HCT116 (cell line): ENCODE results near the gene DDN. TPM values are rescaled to one million over a fixed set of nuclear protein-coding genes. Genes with fewer than 3 reads are reported as not detected.
A peak's percentile ranks its signal among the peaks of the same experiment; 100 is the strongest.

Experiments used
- ATAC-seq: fragments of 200-7000 bp; cut with Tn5 transposase; 2 replicates; pipeline ENCODE4 v1.9.1; 2020; ENCODE audit warnings: mild to moderate bottlenecking, moderate library complexity
- BruUV-seq: library from RNA; stranded (reverse); fragments of 400-500 nt; replicated peaks from 2 replicates; lab custom pipeline; 2021; lab: Mats Ljungman, UMichigan
- CTCF ChIA-PET: fragments of 300-600 bp; sonication (Branson Sonifier 250); formaldehyde crosslinking; loops from one replicate; lab custom pipeline; 2021; ENCODE audit warnings: antibody characterized with exemption; lab: Charles Lee
- POLR2A ChIA-PET: fragments of 300-600, 350-600 bp; sonication (Branson Sonifier 250); formaldehyde crosslinking; loops from one replicate; lab custom pipeline; 2021; ENCODE audit warnings: antibody characterized with exemption; lab: Charles Lee
- RAD21 ChIA-PET, 2 experiments: fragments of 300-600 bp; sonication (Branson Sonifier 250); formaldehyde crosslinking; loops; one replicate each; lab custom pipeline; 2023; ENCODE audit warnings: low total read pairs in 2 of 2; ENCODE audit not compliant: uncharacterized antibody in 2 of 2, unreplicated experiment in 2 of 2, low non-redundant PET in 1 of 2; lab: Charles Lee
- DNase-seq: peaks from one replicate; pipeline ENCODE4 v3.0.0-alpha.2; 2010; ENCODE audit warnings: low read depth, low spot score
- H2AFZ ChIP-seq: fragments of 200-600 bp; shearing (Covaris generic), sonication (generic); 2 replicates; pipeline ENCODE4 v1.6.1; 2017; ENCODE audit warnings: low read depth, mixed run types, mixed read lengths, antibody characterized with exemption, low read length; ENCODE audit not compliant: poor library complexity, severe bottlenecking
- H3K27ac ChIP-seq: 2 replicates; pipeline ENCODE4 v1.5.1; 2012; ENCODE audit warnings: low read depth, low read length
- H3K27me3 ChIP-seq: fragments of 200-600 bp; sonication (generic); 2 replicates; pipeline ENCODE4 v1.6.1; 2016; ENCODE audit warnings: mixed run types, low read length, mixed read lengths; ENCODE audit not compliant: insufficient read depth
- H3K36me3 ChIP-seq, 2 experiments: fragments of 200-500 bp in 1 of 2; fragments of 200-600 bp in 1 of 2; sonication (Bioruptor generic) in 1 of 2; sonication (generic) in 1 of 2; 2 replicates each; pipeline versions ENCODE4 v1.5.1 to v1.6.1; 2014 to 2016; ENCODE audit warnings: low read length in 2 of 2, inconsistent platforms in 1 of 2, mixed read lengths in 1 of 2, mixed run types in 1 of 2; ENCODE audit not compliant: insufficient read depth in 2 of 2, control insufficient read depth in 1 of 2
- H3K4me1 ChIP-seq, 2 experiments: fragments of 200-600 bp in 1 of 2; sonication (generic) in 1 of 2; 2 replicates each; pipeline versions ENCODE4 v1.5.1 to v1.6.1; 2012 to 2017; ENCODE audit warnings: low read length in 2 of 2, inconsistent platforms in 1 of 2, mild to moderate bottlenecking in 1 of 2, mixed read lengths in 1 of 2, mixed run types in 1 of 2, moderate library complexity in 1 of 2; ENCODE audit not compliant: insufficient read depth in 2 of 2, control insufficient read depth in 1 of 2
- H3K4me2 ChIP-seq: fragments of 200-600 bp; sonication (generic); 2 replicates; pipeline ENCODE4 v1.6.1; 2017; ENCODE audit warnings: mixed run types, low read length, mixed read lengths
- H3K4me3 ChIP-seq, 2 experiments: fragments of 200-600 bp in 1 of 2; sonication (generic) in 1 of 2; replicated peaks in 1 of 2; 2 replicates each; pipeline ENCODE4 v1.5.1; 2011 to 2016; ENCODE audit warnings: low read length in 2 of 2, control low read depth in 1 of 2, low read depth in 1 of 2, mild to moderate bottlenecking in 1 of 2, mixed read lengths in 1 of 2, mixed run types in 1 of 2
- H3K79me2 ChIP-seq: fragments of 200-600 bp; sonication (generic); 2 replicates; pipeline ENCODE4 v1.6.1; 2017; ENCODE audit warnings: mild to moderate bottlenecking, mixed run types, low read length, moderate library complexity, mixed read lengths; ENCODE audit not compliant: insufficient read depth
- H3K9ac ChIP-seq: fragments of 200-600 bp; sonication (generic); 2 replicates; pipeline ENCODE4 v1.6.1; 2016; ENCODE audit warnings: low read length, mixed read lengths
- H3K9me2 ChIP-seq: fragments of 200-600 bp; sonication (generic), shearing (Covaris generic); 2 replicates; pipeline ENCODE4 v1.6.1; 2017; ENCODE audit warnings: mixed run types, mild to moderate bottlenecking, moderate library complexity; ENCODE audit not compliant: insufficient read depth
- H3K9me3 ChIP-seq, 2 experiments: fragments of 200-500 bp in 1 of 2; fragments of 200-600 bp in 1 of 2; sonication (Bioruptor generic) in 1 of 2; sonication (generic) in 1 of 2; 2 replicates each; pipeline ENCODE4 v1.6.1; 2014 to 2017; ENCODE audit warnings: low read length in 2 of 2, mixed read lengths in 2 of 2, inconsistent platforms in 1 of 2, low read depth in 1 of 2, mild to moderate bottlenecking in 1 of 2, mixed run types in 1 of 2, moderate library complexity in 1 of 2; ENCODE audit not compliant: control insufficient read depth in 1 of 2, insufficient read depth in 1 of 2
- H4K20me1 ChIP-seq: fragments of 200-600 bp; sonication (generic), shearing (Covaris generic); 2 replicates; pipeline ENCODE4 v1.6.1; 2017; ENCODE audit warnings: mixed run types, mild to moderate bottlenecking, moderate library complexity; ENCODE audit not compliant: insufficient read depth
- ATF3 ChIP-seq: IDR thresholded peaks from 2 replicates; pipeline ENCODE4 v1.6.1; 2012
- CBX3 ChIP-seq: IDR thresholded peaks from 2 replicates; pipeline ENCODE4 v1.6.1; 2012; ENCODE audit warnings: low read depth
- CEBPB ChIP-seq: IDR thresholded peaks from 2 replicates; pipeline ENCODE4 v1.6.1; 2012; ENCODE audit warnings: low read depth
- ELF1 ChIP-seq: IDR thresholded peaks from 2 replicates; pipeline ENCODE4 v1.6.1; 2012; ENCODE audit warnings: low read depth, borderline replicate concordance
- EZH2 ChIP-seq: fragments of 200-600 bp; sonication (generic); IDR thresholded peaks from 2 replicates; pipeline ENCODE4 v1.6.1; 2017; ENCODE audit warnings: antibody characterized with exemption, mixed run types
- EZH2phosphoT487 ChIP-seq: fragments of 200-600 bp; IDR thresholded peaks from 2 replicates; pipeline ENCODE4 v1.6.1; 2018; ENCODE audit warnings: antibody characterized with exemption, borderline replicate concordance
- FOSL1 ChIP-seq: IDR thresholded peaks from 2 replicates; pipeline ENCODE4 v1.6.1; 2012; ENCODE audit warnings: low read depth
- JUND ChIP-seq: IDR thresholded peaks from 2 replicates; pipeline ENCODE4 v1.6.1; 2012
- MAX ChIP-seq: IDR thresholded peaks from 2 replicates; pipeline ENCODE4 v1.6.1; 2012
- POLR2A ChIP-seq: IDR thresholded peaks from 2 replicates; pipeline ENCODE4 v1.7.0; 2011; ENCODE audit warnings: borderline replicate concordance; ENCODE audit not compliant: insufficient read depth, insufficient read length; ENCODE audit errors: extremely low read depth
- POLR2AphosphoS5 ChIP-seq: IDR thresholded peaks from 2 replicates; pipeline ENCODE4 v1.6.1; 2011; ENCODE audit warnings: mild to moderate bottlenecking, low read depth, low read length, moderate library complexity
- RAD21 ChIP-seq: IDR thresholded peaks from 2 replicates; pipeline ENCODE4 v1.6.1; 2012; ENCODE audit warnings: low read depth, mild to moderate bottlenecking
- SIN3A ChIP-seq: IDR thresholded peaks from 2 replicates; pipeline ENCODE4 v1.6.1; 2012; ENCODE audit warnings: low read depth
- SRF ChIP-seq: IDR thresholded peaks from 2 replicates; pipeline ENCODE4 v1.6.1; 2012; ENCODE audit warnings: low read depth
- TCF7L2 ChIP-seq: IDR thresholded peaks from 2 replicates; pipeline ENCODE4 v1.7.0; 2011; ENCODE audit warnings: borderline replicate concordance, inconsistent platforms; ENCODE audit not compliant: insufficient read depth, insufficient read length; ENCODE audit errors: extremely low read depth
- ZFX ChIP-seq: fragments of 450-650 bp; IDR thresholded peaks from 2 replicates; pipeline ENCODE4 v1.6.1; 2017
- ZNF274 ChIP-seq: fragments of 200-500 bp; sonication (Bioruptor generic); IDR thresholded peaks from 2 replicates; pipeline ENCODE4 v1.6.1; 2014; ENCODE audit warnings: mild to moderate bottlenecking, low read depth, low read length, inconsistent platforms
- intact Hi-C: fragments of 100-400 bp; cut with micrococcal nuclease; formaldehyde crosslinking; loops from 2 replicates; pipeline ENCODE4 v1.10.0; 2022
- total RNA-seq: library from RNA; stranded (reverse); gene quantifications from one replicate; pipeline ENCODE4 v1.2.1, GENCODE V29; 2021; ENCODE audit not compliant: unreplicated experiment
- TF ChIP-seq, protein P1 (sequence below): IDR thresholded peaks from 2 replicates; pipeline ENCODE4 v1.6.1; 2011; ENCODE audit warnings: mild to moderate bottlenecking, low read length, moderate library complexity; ENCODE audit not compliant: insufficient replicate concordance; ENCODE audit errors: extremely low read depth
- TF ChIP-seq, protein P2 (sequence below): IDR thresholded peaks from 2 replicates; pipeline ENCODE4 v1.6.1; 2012; ENCODE audit warnings: low read depth
- TF ChIP-seq, protein P3 (sequence below), 3 experiments: fragments of 200-600 bp in 1 of 3; sonication (generic) in 1 of 3; IDR thresholded peaks in 2 of 3; conservative IDR thresholded peaks in 1 of 3; 2 replicates each; pipeline ENCODE4 v1.5.1; 2012 to 2017; ENCODE audit warnings: low read depth in 2 of 3, low read length in 2 of 3, antibody characterized with exemption in 1 of 3, borderline replicate concordance in 1 of 3, control low read depth in 1 of 3, mild to moderate bottlenecking in 1 of 3, mixed read lengths in 1 of 3, mixed run types in 1 of 3, moderate library complexity in 1 of 3; ENCODE audit not compliant: insufficient read depth in 1 of 3

The DDN gene
- total RNA-seq, 1 experiment from 2014 or later: 8.1 TPM

DNA sequence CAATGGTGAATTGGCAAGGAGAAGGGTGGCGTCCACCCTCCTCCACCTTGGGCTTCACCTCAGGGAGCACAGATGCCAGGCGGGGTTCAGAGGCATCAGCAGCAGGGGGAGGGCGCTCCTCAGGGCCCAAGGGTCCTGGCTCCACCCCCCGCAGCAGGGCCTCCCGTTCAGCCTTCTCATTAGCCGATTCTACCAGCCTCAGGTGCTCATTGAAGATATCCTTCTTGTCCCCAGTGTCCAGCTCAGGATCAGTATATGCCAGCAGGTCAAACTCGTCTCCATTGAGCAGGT is 38.7 kb upstream of the DDN start:
- Histone ChIP-seq H4K20me1 (no peaks in the 10 kb centered on the region), H3K4me2 (no peak overlapping the region), H3K27ac (no peak overlapping the region), H3K9ac (no peak overlapping the region), H3K36me3 (peaks cover 52 to 78% of the 10 kb centered on the region in 2 experiments), H3K27me3 (no peaks in the 10 kb centered on the region), H3K4me3 (no peak overlapping the region), H2AFZ (no peak overlapping the region), H3K9me2 (no peaks in the 10 kb centered on the region), H3K79me2 (no peaks in the 10 kb centered on the region), H3K9me3 (no peaks in the 10 kb centered on the region), H3K4me1 (no peaks in the 10 kb centered on the region)
- ChIA-PET POLR2A (no interaction called here), CTCF (no interaction called here), RAD21 (no interaction called here)
- no peak for ATAC-seq
- intact Hi-C loops: no loop called here
- BruUV-seq: TSS peak; percentile 15
- DNase-seq: no peak
- TF ChIP-seq SRF (no peak), SIN3A (no peak), POLR2A (no peak), EZH2 (no peak), MAX (no peak), EZH2phosphoT487 (no peak), RAD21 (no peak), POLR2AphosphoS5 (no peak), CBX3 (no peak), ELF1 (no peak), FOSL1 (no peak), ATF3 (no peak), CEBPB (no peak), ZNF274 (no peak), ZFX (no peak), TCF7L2 (no peak), JUND (no peak)
- TF ChIP-seq, protein P1, sequence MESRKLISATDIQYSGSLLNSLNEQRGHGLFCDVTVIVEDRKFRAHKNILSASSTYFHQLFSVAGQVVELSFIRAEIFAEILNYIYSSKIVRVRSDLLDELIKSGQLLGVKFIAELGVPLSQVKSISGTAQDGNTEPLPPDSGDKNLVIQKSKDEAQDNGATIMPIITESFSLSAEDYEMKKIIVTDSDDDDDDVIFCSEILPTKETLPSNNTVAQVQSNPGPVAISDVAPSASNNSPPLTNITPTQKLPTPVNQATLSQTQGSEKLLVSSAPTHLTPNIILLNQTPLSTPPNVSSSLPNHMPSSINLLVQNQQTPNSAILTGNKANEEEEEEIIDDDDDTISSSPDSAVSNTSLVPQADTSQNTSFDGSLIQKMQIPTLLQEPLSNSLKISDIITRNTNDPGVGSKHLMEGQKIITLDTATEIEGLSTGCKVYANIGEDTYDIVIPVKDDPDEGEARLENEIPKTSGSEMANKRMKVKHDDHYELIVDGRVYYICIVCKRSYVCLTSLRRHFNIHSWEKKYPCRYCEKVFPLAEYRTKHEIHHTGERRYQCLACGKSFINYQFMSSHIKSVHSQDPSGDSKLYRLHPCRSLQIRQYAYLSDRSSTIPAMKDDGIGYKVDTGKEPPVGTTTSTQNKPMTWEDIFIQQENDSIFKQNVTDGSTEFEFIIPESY: no peak
- TF ChIP-seq, protein P2, sequence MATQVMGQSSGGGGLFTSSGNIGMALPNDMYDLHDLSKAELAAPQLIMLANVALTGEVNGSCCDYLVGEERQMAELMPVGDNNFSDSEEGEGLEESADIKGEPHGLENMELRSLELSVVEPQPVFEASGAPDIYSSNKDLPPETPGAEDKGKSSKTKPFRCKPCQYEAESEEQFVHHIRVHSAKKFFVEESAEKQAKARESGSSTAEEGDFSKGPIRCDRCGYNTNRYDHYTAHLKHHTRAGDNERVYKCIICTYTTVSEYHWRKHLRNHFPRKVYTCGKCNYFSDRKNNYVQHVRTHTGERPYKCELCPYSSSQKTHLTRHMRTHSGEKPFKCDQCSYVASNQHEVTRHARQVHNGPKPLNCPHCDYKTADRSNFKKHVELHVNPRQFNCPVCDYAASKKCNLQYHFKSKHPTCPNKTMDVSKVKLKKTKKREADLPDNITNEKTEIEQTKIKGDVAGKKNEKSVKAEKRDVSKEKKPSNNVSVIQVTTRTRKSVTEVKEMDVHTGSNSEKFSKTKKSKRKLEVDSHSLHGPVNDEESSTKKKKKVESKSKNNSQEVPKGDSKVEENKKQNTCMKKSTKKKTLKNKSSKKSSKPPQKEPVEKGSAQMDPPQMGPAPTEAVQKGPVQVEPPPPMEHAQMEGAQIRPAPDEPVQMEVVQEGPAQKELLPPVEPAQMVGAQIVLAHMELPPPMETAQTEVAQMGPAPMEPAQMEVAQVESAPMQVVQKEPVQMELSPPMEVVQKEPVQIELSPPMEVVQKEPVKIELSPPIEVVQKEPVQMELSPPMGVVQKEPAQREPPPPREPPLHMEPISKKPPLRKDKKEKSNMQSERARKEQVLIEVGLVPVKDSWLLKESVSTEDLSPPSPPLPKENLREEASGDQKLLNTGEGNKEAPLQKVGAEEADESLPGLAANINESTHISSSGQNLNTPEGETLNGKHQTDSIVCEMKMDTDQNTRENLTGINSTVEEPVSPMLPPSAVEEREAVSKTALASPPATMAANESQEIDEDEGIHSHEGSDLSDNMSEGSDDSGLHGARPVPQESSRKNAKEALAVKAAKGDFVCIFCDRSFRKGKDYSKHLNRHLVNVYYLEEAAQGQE: no peak
- TF ChIP-seq, protein P3, sequence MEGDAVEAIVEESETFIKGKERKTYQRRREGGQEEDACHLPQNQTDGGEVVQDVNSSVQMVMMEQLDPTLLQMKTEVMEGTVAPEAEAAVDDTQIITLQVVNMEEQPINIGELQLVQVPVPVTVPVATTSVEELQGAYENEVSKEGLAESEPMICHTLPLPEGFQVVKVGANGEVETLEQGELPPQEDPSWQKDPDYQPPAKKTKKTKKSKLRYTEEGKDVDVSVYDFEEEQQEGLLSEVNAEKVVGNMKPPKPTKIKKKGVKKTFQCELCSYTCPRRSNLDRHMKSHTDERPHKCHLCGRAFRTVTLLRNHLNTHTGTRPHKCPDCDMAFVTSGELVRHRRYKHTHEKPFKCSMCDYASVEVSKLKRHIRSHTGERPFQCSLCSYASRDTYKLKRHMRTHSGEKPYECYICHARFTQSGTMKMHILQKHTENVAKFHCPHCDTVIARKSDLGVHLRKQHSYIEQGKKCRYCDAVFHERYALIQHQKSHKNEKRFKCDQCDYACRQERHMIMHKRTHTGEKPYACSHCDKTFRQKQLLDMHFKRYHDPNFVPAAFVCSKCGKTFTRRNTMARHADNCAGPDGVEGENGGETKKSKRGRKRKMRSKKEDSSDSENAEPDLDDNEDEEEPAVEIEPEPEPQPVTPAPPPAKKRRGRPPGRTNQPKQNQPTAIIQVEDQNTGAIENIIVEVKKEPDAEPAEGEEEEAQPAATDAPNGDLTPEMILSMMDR (IDR thresholded peaks at IDR 0.05 in 2 of 3, conservative IDR thresholded peaks at IDR 0.05 in 1 of 3; ENCODE audit: borderline replicate concordance in 1 of 3, insufficient read depth in 1 of 3, low read depth in 2 of 3, low read length in 2 of 3): no peak
